ENCODE data around the gene GPRIN2.
"Not testable (repeated sequence)": the region's sequence is repeated elsewhere in the genome, so short reads cannot be mapped to it uniquely, and the experiment has no call there.

Gene GPRIN2

DNA sequence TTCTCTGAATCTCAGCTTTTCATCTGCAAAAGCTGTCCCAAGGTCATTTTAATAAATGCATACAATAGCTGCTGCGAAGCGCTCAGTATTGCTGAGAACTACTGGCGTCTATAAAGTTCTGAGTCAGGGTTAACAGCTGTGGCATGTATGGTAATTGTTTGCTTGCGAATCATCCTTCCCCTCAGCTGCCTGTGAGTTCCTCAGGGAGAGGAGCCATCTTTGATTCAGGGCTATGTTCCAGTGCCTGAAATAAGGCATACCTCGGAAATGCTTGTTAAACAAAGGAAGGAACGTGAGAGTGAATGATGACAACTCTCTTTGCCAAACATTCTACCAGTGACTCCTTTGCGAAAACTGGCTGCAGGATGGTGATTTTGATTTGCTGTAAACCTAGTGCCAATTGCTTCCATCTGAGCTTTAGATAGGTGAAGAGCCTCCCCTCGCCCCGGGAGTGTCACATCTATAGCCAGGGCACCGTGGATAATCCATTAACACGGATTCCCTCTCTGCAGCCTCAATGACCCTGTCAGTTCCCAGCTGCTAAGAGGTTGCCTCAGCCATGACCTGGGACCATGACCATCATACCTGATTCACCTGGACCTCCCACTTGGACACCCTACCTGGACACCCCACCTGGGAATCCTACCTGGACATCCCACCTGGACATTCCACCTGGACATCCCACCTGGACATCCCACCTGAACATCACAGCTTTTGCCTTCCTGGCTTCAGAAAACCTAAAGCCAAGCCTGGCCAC is 39.6 kb downstream of the GPRIN2 start:
- DNase-seq: no peak

GRCh38 chr10:46515793-46516192 is 40.7 kb downstream of the GPRIN2 start:
- no peak for DNase-seq

GRCh38 chr10:46515366-46515765 is 41.1 kb downstream of the GPRIN2 start:
- DNase-seq: no peak

DNA sequence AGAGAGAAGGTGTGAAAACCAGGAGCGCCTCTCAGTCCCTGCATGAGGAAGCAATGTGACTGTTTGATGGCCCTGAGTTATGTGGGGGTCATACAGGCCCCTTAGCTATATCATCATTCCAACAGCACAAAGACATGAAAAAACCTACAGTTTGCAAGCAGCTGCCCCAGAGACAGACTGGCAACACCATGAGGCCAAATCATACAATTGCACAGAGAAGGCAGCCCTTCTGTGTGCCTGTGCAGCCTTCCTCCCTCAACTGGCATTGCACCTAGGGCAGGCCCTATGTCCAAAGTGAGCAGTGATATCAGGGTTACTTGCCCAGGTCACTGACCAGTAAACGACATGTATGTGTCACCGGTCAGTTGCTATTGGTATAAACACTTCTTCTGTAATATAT is 41.6 kb downstream of the GPRIN2 start:
- DNase-seq: no peak

DNA sequence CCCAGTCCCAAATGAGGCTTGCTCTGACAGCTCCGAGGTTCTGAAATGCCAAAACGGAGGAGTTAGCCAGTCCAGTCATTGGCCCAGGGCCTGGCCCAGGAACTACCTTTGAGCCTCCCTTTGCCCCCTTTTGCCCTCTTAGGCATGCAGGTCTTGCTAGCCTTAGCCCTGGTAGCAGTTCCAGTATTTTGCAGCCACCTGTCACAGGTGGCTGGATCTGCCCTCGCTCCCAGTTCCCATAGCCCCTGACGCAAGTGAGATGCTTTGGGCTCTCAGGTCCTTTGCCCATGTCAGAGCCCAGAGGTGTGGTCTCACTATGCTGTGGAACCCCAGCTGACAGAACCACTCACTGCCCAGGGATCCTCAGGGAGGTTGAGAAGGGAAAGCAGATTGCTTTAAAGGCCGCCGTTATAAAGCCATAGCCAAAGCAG is 42.0 kb downstream of the GPRIN2 start:
- no peak for DNase-seq

DNA sequence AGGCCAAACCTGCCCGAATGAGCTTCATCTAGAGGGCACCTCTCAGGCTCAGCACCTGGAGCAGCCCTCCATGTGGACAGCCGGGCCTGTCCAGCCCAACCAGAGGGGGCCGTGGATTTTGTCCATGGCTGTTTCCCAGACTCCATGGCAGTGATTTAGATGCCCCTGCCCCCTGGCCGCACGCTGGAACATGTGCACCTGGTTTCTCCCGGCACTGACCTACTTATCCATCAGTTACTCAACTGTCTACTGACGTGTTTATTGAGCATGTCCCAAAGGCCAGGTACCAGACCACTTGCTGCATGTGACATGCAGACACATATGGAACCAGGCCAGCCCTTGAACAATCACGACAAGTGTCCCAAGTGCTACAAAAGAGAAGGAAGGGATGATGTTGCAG is 43.1 kb downstream of the GPRIN2 start:
- not testable (repeated sequence) for DNase-seq

DNA sequence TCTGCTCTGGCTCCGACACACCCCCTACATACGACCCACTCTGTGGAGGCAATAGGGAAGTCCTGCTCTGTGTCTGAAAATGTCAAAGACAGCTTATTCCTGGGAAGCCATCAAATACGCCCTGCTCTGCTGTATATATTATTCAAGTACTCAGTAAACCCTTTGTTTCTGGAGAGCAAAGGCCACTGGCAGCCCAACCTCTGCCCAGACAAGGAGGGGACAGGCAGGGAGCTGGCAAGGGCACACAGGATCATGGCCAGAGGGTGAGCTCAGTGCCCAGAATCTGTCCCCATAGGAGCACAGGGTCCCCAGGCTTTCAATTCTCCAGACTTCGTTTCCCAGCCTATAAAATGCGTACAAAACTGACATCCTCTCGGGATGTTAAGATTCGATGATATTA is 43.7 kb downstream of the GPRIN2 start:
- not testable (repeated sequence) for DNase-seq

- not testable (repeated sequence) for DNase-seq
Measured at GRCh38 chr10:46512002-46512401, 44.5 kb downstream of the GPRIN2 start.

All from KG1 (cell line).